ENCODE measurements around the gene IL23A. TPM values are rescaled to one million over a fixed set of nuclear protein-coding genes. Genes with fewer than 3 reads are reported as not detected.

The IL23A gene
- total and polyA plus RNA-seq, 10 of the 15 experiments (the other 5 are each of a cell fraction or from before 2014, with no cell fraction given): 3.3 to 11.1 (median 5.2) TPM

- TF ChIP-seq, protein P1, sequence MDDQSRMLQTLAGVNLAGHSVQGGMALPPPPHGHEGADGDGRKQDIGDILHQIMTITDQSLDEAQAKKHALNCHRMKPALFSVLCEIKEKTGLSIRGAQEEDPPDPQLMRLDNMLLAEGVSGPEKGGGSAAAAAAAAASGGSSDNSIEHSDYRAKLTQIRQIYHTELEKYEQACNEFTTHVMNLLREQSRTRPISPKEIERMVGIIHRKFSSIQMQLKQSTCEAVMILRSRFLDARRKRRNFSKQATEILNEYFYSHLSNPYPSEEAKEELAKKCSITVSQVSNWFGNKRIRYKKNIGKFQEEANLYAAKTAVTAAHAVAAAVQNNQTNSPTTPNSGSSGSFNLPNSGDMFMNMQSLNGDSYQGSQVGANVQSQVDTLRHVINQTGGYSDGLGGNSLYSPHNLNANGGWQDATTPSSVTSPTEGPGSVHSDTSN (IDR thresholded peaks at IDR 0.05; ENCODE audit: insufficient replicate concordance, low read depth, low read length): peak; percentile 80
- TF ChIP-seq IRF4 (IDR thresholded peaks at IDR 0.05; ENCODE audit: low read depth, low read length): no peak
- no peak for TF ChIP-seq ETV6 (conservative IDR thresholded peaks at IDR 0.05 in 1 of 2, IDR thresholded peaks at IDR 0.05 in 1 of 2; ENCODE audit: borderline replicate concordance in 1 of 2, low read depth in 1 of 2)
- TF ChIP-seq PML (IDR thresholded peaks at IDR 0.05; ENCODE audit: low read length): peak; percentile 85; the same call in 1 of the 2 replicates
- TF ChIP-seq DPF2 (IDR thresholded peaks at IDR 0.05): peak; percentile 77; the same call in 1 of the 2 replicates
- TF ChIP-seq FOS (IDR thresholded peaks at IDR 0.05; ENCODE audit: borderline replicate concordance, extremely low read depth, insufficient read length): no peak
- peak; percentile 49 to 91 for TF ChIP-seq BHLHE40 (IDR thresholded peaks at IDR 0.05; ENCODE audit: borderline replicate concordance in 1 of 2, low read depth in 2 of 2, low read length in 1 of 2)
- no peak for TF ChIP-seq CBX3 (IDR thresholded peaks at IDR 0.05; ENCODE audit: borderline replicate concordance, low read depth)
- no peak for TF ChIP-seq CHD4 (IDR thresholded peaks at IDR 0.05)
- TF ChIP-seq ZNF687 (IDR thresholded peaks at IDR 0.05): no peak; the same call in 1 of the 2 replicates
- TF ChIP-seq MYB (IDR thresholded peaks at IDR 0.05; ENCODE audit: borderline replicate concordance, low read depth, low read length): 0 out of 2 replicates have a peak, but pooled peaks have one; percentile 8
- TF ChIP-seq ZNF207 (IDR thresholded peaks at IDR 0.05; ENCODE audit: borderline replicate concordance): no peak
- TF ChIP-seq RB1 (IDR thresholded peaks at IDR 0.05; ENCODE audit: borderline replicate concordance): peak; percentile 48; the same call in 1 of the 2 replicates
- peak; percentile 90 to 95 for TF ChIP-seq SRF (IDR thresholded peaks at IDR 0.05; ENCODE audit: low read depth in 2 of 2, low read length in 2 of 2)
- no peak for TF ChIP-seq JUNB (IDR thresholded peaks at IDR 0.05)
- TF ChIP-seq TCF3 (IDR thresholded peaks at IDR 0.05; ENCODE audit: borderline replicate concordance, insufficient read depth, low read depth, low read length): 0 out of 2 replicates have a peak, but pooled peaks have one; percentile 16
- peak; percentile 64; the same call in 1 of the 2 replicates for TF ChIP-seq GABPA (IDR thresholded peaks at IDR 0.05; ENCODE audit: low read depth)
- TF ChIP-seq, protein P2, sequence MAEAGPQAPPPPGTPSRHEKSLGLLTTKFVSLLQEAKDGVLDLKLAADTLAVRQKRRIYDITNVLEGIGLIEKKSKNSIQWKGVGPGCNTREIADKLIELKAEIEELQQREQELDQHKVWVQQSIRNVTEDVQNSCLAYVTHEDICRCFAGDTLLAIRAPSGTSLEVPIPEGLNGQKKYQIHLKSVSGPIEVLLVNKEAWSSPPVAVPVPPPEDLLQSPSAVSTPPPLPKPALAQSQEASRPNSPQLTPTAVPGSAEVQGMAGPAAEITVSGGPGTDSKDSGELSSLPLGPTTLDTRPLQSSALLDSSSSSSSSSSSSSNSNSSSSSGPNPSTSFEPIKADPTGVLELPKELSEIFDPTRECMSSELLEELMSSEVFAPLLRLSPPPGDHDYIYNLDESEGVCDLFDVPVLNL (IDR thresholded peaks at IDR 0.05; ENCODE audit: low read depth, low read length): no peak
- TF ChIP-seq ZSCAN29 (IDR thresholded peaks at IDR 0.05): no peak
- peak; percentile 77 for TF ChIP-seq TAF1 (IDR thresholded peaks at IDR 0.05; ENCODE audit: borderline replicate concordance, low read depth, low read length)
- no peak; the same call in 1 of the 2 replicates for TF ChIP-seq SREBF1 (IDR thresholded peaks at IDR 0.05; ENCODE audit: low read length)
- TF ChIP-seq, protein P3, sequence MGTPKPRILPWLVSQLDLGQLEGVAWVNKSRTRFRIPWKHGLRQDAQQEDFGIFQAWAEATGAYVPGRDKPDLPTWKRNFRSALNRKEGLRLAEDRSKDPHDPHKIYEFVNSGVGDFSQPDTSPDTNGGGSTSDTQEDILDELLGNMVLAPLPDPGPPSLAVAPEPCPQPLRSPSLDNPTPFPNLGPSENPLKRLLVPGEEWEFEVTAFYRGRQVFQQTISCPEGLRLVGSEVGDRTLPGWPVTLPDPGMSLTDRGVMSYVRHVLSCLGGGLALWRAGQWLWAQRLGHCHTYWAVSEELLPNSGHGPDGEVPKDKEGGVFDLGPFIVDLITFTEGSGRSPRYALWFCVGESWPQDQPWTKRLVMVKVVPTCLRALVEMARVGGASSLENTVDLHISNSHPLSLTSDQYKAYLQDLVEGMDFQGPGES (IDR thresholded peaks at IDR 0.05): peak; percentile 69; the same call in 1 of the 2 replicates
- peak; percentile 76 for TF ChIP-seq IKZF1 (conservative IDR thresholded peaks at IDR 0.05)
Observed at GRCh38 chr12:56299853-56300643, 38.6 kb upstream of the IL23A start, which contains the start of gene CS (continued).
